Measurements from ENCODE around the gene DNAI1. TPM values are rescaled to one million over a fixed set of nuclear protein-coding genes. Genes with fewer than 3 reads are reported as not detected.
"Not testable (repeated sequence)": the region's sequence is repeated elsewhere in the genome, so short reads cannot be mapped to it uniquely, and the experiment has no call there.

DNAI1 gene
- total RNA-seq, 4 donors from 2014 or later: 0.49 TPM; not detected in 3

GRCh38 chr9:34522091-34522887 is 63.7 kb downstream of the DNAI1 start:
- in situ Hi-C loops (cut with MboI; ENCODE audit: low sequenced_read_pairs in 4 of 4) (loop anchor here in 1 of 4 donors (25.0 kb wide), 1 partner anchor 90 kb away; the partner anchor contains the start of genes DCTN3 and RPP25L), intact Hi-C loops (cut with DNase I; ENCODE audit: low total_unique reads) (no loop called here)
- H3K4me3 ChIP-seq: peak overlapping the region; percentile 43 to 58 (median 53)
- ATAC-seq (no peak), DNase-seq (no peak)
- no peaks in the 10 kb centered on the region for H3K27me3 ChIP-seq
- H3K36me3 ChIP-seq: no peaks in the 10 kb centered on the region
- H3K4me1 ChIP-seq: peaks cover 6 to 7% of the 10 kb centered on the region in 2 donors
- no peaks in the 10 kb centered on the region for H3K9me3 ChIP-seq
- TF ChIP-seq CTCF (IDR thresholded peaks at IDR 0.05 in 4 of 5, conservative IDR thresholded peaks at IDR 0.05 in 1 of 5) (no peak), POLR2A (IDR thresholded peaks at IDR 0.05) (no peak)
- no peak overlapping the region for H3K27ac ChIP-seq

GRCh38 chr9:34522971-34523797 is 64.6 kb downstream of the DNAI1 start, which contains the start of gene ENHO:
Gene ENHO, minus strand, starts transcription at chr9:34522990. Its CDS starts 1,295 bp downstream, at chr9:34521695.
- ATAC-seq (peak; percentile 91 to 94), DNase-seq (peak; percentile 58 to 79)
- no peaks in the 10 kb centered on the region for H3K9me3 ChIP-seq
- peak in 1 of 5 experiments; percentile 27 for TF ChIP-seq CTCF (IDR thresholded peaks at IDR 0.05 in 4 of 5, conservative IDR thresholded peaks at IDR 0.05 in 1 of 5)
- TF ChIP-seq POLR2A (IDR thresholded peaks at IDR 0.05): no peak
- H3K4me1 ChIP-seq: peaks cover 6 to 7% of the 10 kb centered on the region in 2 donors
- no peaks in the 10 kb centered on the region for H3K27me3 ChIP-seq
- in situ Hi-C loops (cut with MboI; ENCODE audit: low sequenced_read_pairs in 4 of 4): loop anchor here in 1 of 4 donors (25.0 kb wide), 1 partner anchor 89 kb away; the partner anchor contains the start of genes DCTN3 and RPP25L
- H3K27ac ChIP-seq: peak within 1 kb of the TSS in 2 of 4 donors; percentile 6 to 29
- no peaks in the 10 kb centered on the region for H3K36me3 ChIP-seq
- intact Hi-C loops (cut with DNase I; ENCODE audit: low total_unique reads): no loop called here
- H3K4me3 ChIP-seq: peak within 1 kb of the TSS; percentile 43 to 61 (median 53)

DNA sequence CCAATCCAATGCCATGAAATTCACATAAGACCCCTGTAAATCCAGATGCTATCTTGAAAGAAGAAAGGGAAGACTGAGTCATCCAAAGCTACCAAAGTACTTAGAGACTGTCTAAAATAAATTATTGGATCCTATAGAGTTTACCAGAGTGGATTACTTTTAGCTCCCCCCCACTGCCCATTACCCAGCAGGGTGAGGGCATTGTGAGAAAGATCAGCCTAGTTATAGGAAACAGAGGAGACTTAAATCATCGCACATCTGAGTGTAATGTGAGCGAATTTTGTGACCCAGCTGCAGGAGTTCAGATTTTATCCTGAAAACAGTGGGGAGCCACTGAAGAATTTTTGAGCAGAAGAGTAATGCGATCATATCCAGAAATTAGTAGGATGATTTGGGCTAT is 65.7 kb downstream of the DNAI1 start:
- no peak for ATAC-seq
- Histone ChIP-seq H3K36me3 (no peaks in the 10 kb centered on the region), H3K9me3 (no peaks in the 10 kb centered on the region), H3K27ac (no peak overlapping the region), H3K4me1 (peaks cover 6 to 7% of the 10 kb centered on the region in 2 donors), H3K27me3 (no peaks in the 10 kb centered on the region), H3K4me3 (no peak overlapping the region)
- intact Hi-C loops (cut with DNase I; ENCODE audit: low total_unique reads) (no loop called here), in situ Hi-C loops (cut with MboI; ENCODE audit: low sequenced_read_pairs in 4 of 4) (loop anchor here in 1 of 4 donors (25.0 kb wide), 1 partner anchor 88 kb away; the partner anchor contains the start of genes DCTN3 and RPP25L)
- no peak for DNase-seq
- TF ChIP-seq POLR2A (IDR thresholded peaks at IDR 0.05): no peak
- TF ChIP-seq CTCF (IDR thresholded peaks at IDR 0.05 in 4 of 5, conservative IDR thresholded peaks at IDR 0.05 in 1 of 5): no peak

- in situ Hi-C loops (cut with MboI; ENCODE audit: low sequenced_read_pairs in 4 of 4) (no loop called here), intact Hi-C loops (cut with DNase I; ENCODE audit: low total_unique reads) (no loop called here)
- Histone ChIP-seq H3K27ac (no peak overlapping the region), H3K36me3 (no peaks in the 10 kb centered on the region), H3K4me3 (no peak overlapping the region), H3K4me1 (peaks cover 6 to 7% of the 10 kb centered on the region in 2 donors), H3K9me3 (no peaks in the 10 kb centered on the region), H3K27me3 (no peaks in the 10 kb centered on the region)
- ATAC-seq: no peak
- DNase-seq: no peak
- no peak for TF ChIP-seq CTCF (IDR thresholded peaks at IDR 0.05 in 4 of 5, conservative IDR thresholded peaks at IDR 0.05 in 1 of 5)
- no peak for TF ChIP-seq POLR2A (IDR thresholded peaks at IDR 0.05)
Measured at GRCh38 chr9:34526026-34526425, 67.4 kb downstream of the DNAI1 start.

- intact Hi-C loops (cut with DNase I; ENCODE audit: low total_unique reads); H3K9me3 ChIP-seq; H3K4me1 ChIP-seq; H3K27me3 ChIP-seq; DNase-seq; H3K27ac ChIP-seq; ATAC-seq; in situ Hi-C loops (cut with MboI; ENCODE audit: low sequenced_read_pairs in 4 of 4); H3K4me3 ChIP-seq; H3K36me3 ChIP-seq: not testable (repeated sequence)
Measured at GRCh38 chr9:34532041-34532440, 73.4 kb downstream of the DNAI1 start.
